PC-3 (cell line): ENCODE data around the gene EDNRA. TPM values are rescaled to one million over a fixed set of nuclear protein-coding genes. Genes with fewer than 3 reads are reported as not detected.

Experiments used
- ATAC-seq: fragments of 200-7000 bp; cut with Tn5 transposase; 2 replicates; pipeline ENCODE4 v1.9.1; 2020; ENCODE audit warnings: mild to moderate bottlenecking, moderate library complexity
- BruUV-seq: library from RNA; stranded (reverse); fragments of 400-500 nt; replicated peaks from 2 replicates; lab custom pipeline; 2021; lab: Mats Ljungman, UMichigan
- CTCF ChIA-PET: fragments of 300-600 bp; sonication (Branson Sonifier 250); formaldehyde crosslinking; loops from one replicate; lab custom pipeline; 2022; ENCODE audit warnings: antibody characterized with exemption; lab: Charles Lee
- POLR2A ChIA-PET: fragments of 300-600 bp; sonication (Branson Sonifier 250); formaldehyde crosslinking; loops from one replicate; lab custom pipeline; 2022; ENCODE audit warnings: antibody characterized with exemption; ENCODE audit not compliant: unreplicated experiment; lab: Charles Lee
- DNase-seq: peaks from one replicate; pipeline ENCODE4 v3.0.0-alpha.2; 2015
- H2AFZ ChIP-seq: fragments of 300-600 bp; sonication (generic); 2 replicates; pipeline ENCODE4 v1.6.0; 2016; ENCODE audit warnings: antibody characterized with exemption, low read length
- H3F3A ChIP-seq: fragments of 300-600 bp; sonication (generic); one replicate; pipeline ENCODE4 v1.6.0; 2017; ENCODE audit warnings: antibody characterized with exemption, low read length, control low read depth, mild to moderate bottlenecking; ENCODE audit not compliant: unreplicated experiment
- H3K27ac ChIP-seq: fragments of 300-600 bp; sonication (generic); 2 replicates; pipeline ENCODE4 v1.5.1; 2016; ENCODE audit warnings: mild to moderate bottlenecking, low read length
- H3K27me3 ChIP-seq: fragments of 300-600 bp; sonication (generic); 2 replicates; pipeline ENCODE4 v1.6.1; 2016; ENCODE audit warnings: low read length, mixed read lengths
- H3K36me3 ChIP-seq: fragments of 300-600 bp; sonication (generic); 2 replicates; pipeline ENCODE4 v1.6.1; 2016; ENCODE audit warnings: low read depth, mixed run types, low read length, mixed read lengths
- H3K4me1 ChIP-seq: fragments of 300-600 bp; sonication (generic); 2 replicates; pipeline ENCODE4 v1.5.1; 2016; ENCODE audit warnings: low read length; ENCODE audit not compliant: insufficient read depth
- H3K4me2 ChIP-seq: fragments of 300-600 bp; sonication (generic); 2 replicates; pipeline ENCODE4 v1.6.0; 2016; ENCODE audit warnings: low read length
- H3K4me3 ChIP-seq: fragments of 300-600 bp; sonication (generic); 2 replicates; pipeline ENCODE4 v1.5.1; 2016; ENCODE audit warnings: mild to moderate bottlenecking, low read length, mixed read lengths
- H3K79me2 ChIP-seq: fragments of 300-600 bp; sonication (generic); 2 replicates; pipeline ENCODE4 v1.6.1; 2017; ENCODE audit warnings: low read length, mixed read lengths
- H3K9ac ChIP-seq: fragments of 300-600 bp; sonication (generic); 2 replicates; pipeline ENCODE4 v1.6.0; 2016; ENCODE audit warnings: mild to moderate bottlenecking, low read length
- H3K9me2 ChIP-seq: fragments of 300-600 bp; sonication (generic); replicated peaks from 2 replicates; pipeline ENCODE4 v1.6.1; 2016; ENCODE audit warnings: mixed run types, low read length, mixed read lengths
- H3K9me3 ChIP-seq: fragments of 300-600 bp; sonication (generic); 2 replicates; pipeline ENCODE4 v1.6.1; 2016; ENCODE audit warnings: low read length, mixed read lengths
- H4K20me1 ChIP-seq: fragments of 300-600 bp; sonication (generic); 2 replicates; pipeline ENCODE4 v1.6.1; 2016; ENCODE audit warnings: low read length, mixed read lengths
- EZH2 ChIP-seq: fragments of 300-600 bp; sonication (generic); IDR thresholded peaks from one replicate; pipeline ENCODE4 v1.6.1; 2017; ENCODE audit warnings: antibody characterized with exemption, mild to moderate bottlenecking, low read length; ENCODE audit not compliant: unreplicated experiment
- EZH2phosphoT487 ChIP-seq: fragments of 300-600 bp; sonication (generic); IDR thresholded peaks from 2 replicates; pipeline ENCODE4 v1.6.1; 2018; ENCODE audit warnings: mild to moderate bottlenecking, antibody characterized with exemption, low read length, borderline replicate concordance
- intact Hi-C: fragments of 100-400 bp; cut with micrococcal nuclease; formaldehyde crosslinking; loops from 2 replicates; pipeline ENCODE4 v1.9.0; 2023
- total RNA-seq: library from RNA; depleted of rRNA; stranded (reverse); fragments of >200 nt; gene quantifications from 2 replicates; pipeline ENCODE4 v1.2.3, GENCODE V29; 2014
- TF ChIP-seq, protein P1 (sequence below): fragments of 300-600 bp; sonication (generic); conservative IDR thresholded peaks from 2 replicates; pipeline ENCODE4 v1.5.1; 2017; ENCODE audit warnings: antibody characterized with exemption, low read depth, mild to moderate bottlenecking, low read length

EDNRA gene
- total RNA-seq, 1 experiment from 2014 or later = 2.4 TPM

DNA sequence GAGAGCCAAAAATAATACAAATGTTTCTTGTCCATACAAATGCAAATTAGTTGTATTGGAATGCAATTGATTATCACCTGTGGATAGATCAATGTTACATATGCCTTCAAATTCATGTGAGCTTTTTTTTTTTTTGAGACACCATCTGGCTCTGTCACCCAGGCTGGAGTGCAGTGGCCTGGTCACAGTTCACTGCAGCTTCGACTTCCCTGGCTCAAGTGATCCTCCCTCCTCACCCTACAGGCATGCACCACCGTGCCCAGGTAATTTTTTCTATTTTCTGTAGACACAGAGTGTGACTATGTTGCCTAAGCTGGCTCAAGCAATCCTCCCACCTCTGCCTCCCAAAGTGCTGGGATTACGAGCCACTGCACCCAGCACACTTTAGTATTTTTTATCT lies 97.7 kb downstream of the EDNRA start:
- Histone ChIP-seq H3K4me2 (no peak overlapping the region), H3K4me1 (peaks cover 53% of the 10 kb centered on the region)
- ATAC-seq = no peak

DNA sequence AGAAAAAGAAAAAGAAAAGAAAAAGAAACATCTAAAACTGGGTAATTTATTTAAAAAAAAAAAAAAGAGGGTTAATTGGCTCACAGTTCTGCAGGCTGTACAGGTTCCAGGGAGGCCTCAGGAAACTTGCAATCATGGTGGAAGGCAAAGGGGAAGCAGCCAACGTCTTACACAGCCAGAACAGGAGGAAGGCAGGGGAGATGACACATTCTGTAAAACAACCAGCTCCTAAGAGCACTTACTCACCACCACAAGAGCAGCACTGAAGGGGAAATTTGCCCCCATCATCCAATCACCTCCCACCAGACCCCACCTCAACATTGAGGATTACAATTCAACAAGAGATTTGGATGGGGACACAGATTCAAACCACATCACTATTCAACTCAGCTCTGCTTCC lies 99.5 kb downstream of the EDNRA start:
- no peak overlapping the region; the same call in 1 of the 2 replicates for H3K9ac ChIP-seq
- no peak overlapping the region for H3K4me2 ChIP-seq
- ChIA-PET POLR2A (no interaction called here), CTCF (no interaction called here)
- H3K79me2 ChIP-seq = no peaks in the 10 kb centered on the region
- no peak overlapping the region for H2AFZ ChIP-seq
- TF ChIP-seq, protein P1, sequence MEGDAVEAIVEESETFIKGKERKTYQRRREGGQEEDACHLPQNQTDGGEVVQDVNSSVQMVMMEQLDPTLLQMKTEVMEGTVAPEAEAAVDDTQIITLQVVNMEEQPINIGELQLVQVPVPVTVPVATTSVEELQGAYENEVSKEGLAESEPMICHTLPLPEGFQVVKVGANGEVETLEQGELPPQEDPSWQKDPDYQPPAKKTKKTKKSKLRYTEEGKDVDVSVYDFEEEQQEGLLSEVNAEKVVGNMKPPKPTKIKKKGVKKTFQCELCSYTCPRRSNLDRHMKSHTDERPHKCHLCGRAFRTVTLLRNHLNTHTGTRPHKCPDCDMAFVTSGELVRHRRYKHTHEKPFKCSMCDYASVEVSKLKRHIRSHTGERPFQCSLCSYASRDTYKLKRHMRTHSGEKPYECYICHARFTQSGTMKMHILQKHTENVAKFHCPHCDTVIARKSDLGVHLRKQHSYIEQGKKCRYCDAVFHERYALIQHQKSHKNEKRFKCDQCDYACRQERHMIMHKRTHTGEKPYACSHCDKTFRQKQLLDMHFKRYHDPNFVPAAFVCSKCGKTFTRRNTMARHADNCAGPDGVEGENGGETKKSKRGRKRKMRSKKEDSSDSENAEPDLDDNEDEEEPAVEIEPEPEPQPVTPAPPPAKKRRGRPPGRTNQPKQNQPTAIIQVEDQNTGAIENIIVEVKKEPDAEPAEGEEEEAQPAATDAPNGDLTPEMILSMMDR = no peak
- no peak for TF ChIP-seq EZH2
- no peak for TF ChIP-seq EZH2phosphoT487
- DNase-seq = peak; percentile 28
- no peak overlapping the region for H3K4me3 ChIP-seq
- H3K27ac ChIP-seq = peak overlapping the region; percentile 88
- peaks cover 6% of the 10 kb centered on the region for H3F3A ChIP-seq
- peaks cover 56% of the 10 kb centered on the region for H3K4me1 ChIP-seq
- no peaks in the 10 kb centered on the region for H3K36me3 ChIP-seq
- no peaks in the 10 kb centered on the region for H3K27me3 ChIP-seq
- no TSS peak for BruUV-seq
- H3K9me2 ChIP-seq = no peaks in the 10 kb centered on the region
- no peaks in the 10 kb centered on the region for H3K9me3 ChIP-seq
- no peaks in the 10 kb centered on the region for H4K20me1 ChIP-seq
- no peak for ATAC-seq
- intact Hi-C loops = loop anchor here (10.0 kb wide), 1 partner anchor 246 kb away; no protein-coding TSS in a partner anchor

More for the DNA sequence above, 97.7 kb downstream of the EDNRA start:
- Histone ChIP-seq H3K4me3 (no peak overlapping the region), H3K27me3 (no peaks in the 10 kb centered on the region), H3K79me2 (no peaks in the 10 kb centered on the region), H3F3A (peaks cover 6% of the 10 kb centered on the region), H3K9me2 (no peaks in the 10 kb centered on the region), H3K27ac (peak overlapping the region; percentile 71), H3K36me3 (no peaks in the 10 kb centered on the region), H3K9ac (no peak overlapping the region; the same call in 1 of the 2 replicates), H3K9me3 (no peaks in the 10 kb centered on the region), H2AFZ (no peak overlapping the region), H4K20me1 (no peaks in the 10 kb centered on the region)
- intact Hi-C loops = loop anchor here (5.0 kb wide), 3 partner anchors 61 to 421 kb away; no protein-coding TSS in a partner anchor
- DNase-seq = no peak
- CTCF ChIA-PET = interaction anchor here (1.4 kb wide), 1 partner anchor 60 kb away, joined by 4 read pairs; no protein-coding TSS in a partner anchor
- POLR2A ChIA-PET = no interaction called here
- no peak for TF ChIP-seq EZH2phosphoT487
- TF ChIP-seq, protein P1 = no peak
- TF ChIP-seq EZH2 = no peak
- no TSS peak for BruUV-seq

DNA sequence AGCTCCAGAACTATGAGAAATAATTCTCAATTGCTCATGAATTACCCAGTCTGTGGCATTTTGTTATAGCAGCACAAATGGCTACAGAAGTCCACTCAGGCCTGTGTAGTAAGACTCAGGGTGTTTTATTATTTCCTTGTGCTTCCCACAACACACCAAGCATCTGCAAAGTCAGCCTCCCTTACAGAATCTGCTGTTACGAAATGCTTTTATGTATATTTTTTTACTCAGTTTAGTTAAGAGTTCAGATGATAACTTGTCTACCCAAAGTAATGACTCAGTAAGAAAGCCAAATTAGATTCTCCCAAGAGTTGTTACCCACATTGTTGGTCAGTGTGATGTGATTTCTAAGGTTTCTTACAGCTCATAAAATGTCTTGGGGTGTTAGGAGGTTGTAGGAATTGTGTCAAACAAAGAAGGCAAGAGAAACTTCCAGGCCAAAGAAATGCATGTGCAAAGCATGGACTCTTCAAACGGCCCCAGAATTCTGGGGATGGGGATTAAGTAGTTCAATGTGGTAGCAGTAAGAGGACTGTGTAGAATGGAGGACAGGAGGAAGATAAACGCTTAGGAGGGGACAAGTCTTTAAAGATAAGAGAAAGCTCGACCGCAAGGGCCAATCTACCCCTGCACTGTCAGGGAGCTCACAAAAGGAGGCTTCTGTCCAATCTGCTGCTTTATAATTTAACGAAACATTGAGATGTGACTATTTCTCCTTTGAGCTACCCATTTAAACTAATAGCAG lies 100.9 kb downstream of the EDNRA start:
- Histone ChIP-seq H3K4me1 (peaks cover 53% of the 10 kb centered on the region), H3K27ac (peak overlapping the region; percentile 88), H3K36me3 (no peaks in the 10 kb centered on the region), H2AFZ (no peak overlapping the region), H3F3A (peaks cover 6% of the 10 kb centered on the region), H4K20me1 (no peaks in the 10 kb centered on the region), H3K9me3 (no peaks in the 10 kb centered on the region), H3K79me2 (no peaks in the 10 kb centered on the region), H3K9ac (peak overlapping the region; percentile 55), H3K27me3 (no peaks in the 10 kb centered on the region), H3K9me2 (no peaks in the 10 kb centered on the region), H3K4me3 (no peak overlapping the region), H3K4me2 (peak overlapping the region; percentile 19)
- ATAC-seq (no peak), DNase-seq (peak; percentile 44)
- ChIA-PET POLR2A (no interaction called here), CTCF (interaction anchor here (1.0 kb wide), 1 partner anchor 63 kb away, joined by 4 read pairs; no protein-coding TSS in a partner anchor)
- no TSS peak for BruUV-seq
- TF ChIP-seq EZH2phosphoT487 = no peak
- TF ChIP-seq, protein P1 = no peak
- TF ChIP-seq EZH2 = no peak
- intact Hi-C loops = loop anchor here (2.0 to 10.0 kb wide), 2 partner anchors 39 to 247 kb away; no protein-coding TSS in a partner anchor
